GM10266 (cell line): Measurements from ENCODE around the gene TTF2.

Experiments
- DNase-seq: peaks from one replicate; pipeline ENCODE4 v3.0.0; 2012; ENCODE audit errors: extremely low spot score
- CTCF ChIP-seq: IDR thresholded peaks from 2 replicates; pipeline ENCODE4 v1.5.1; 2012; ENCODE audit warnings: mild to moderate bottlenecking, low read depth; ENCODE audit not compliant: control insufficient read depth, insufficient read depth; ENCODE audit errors: missing control alignments

TTF2 gene

GRCh38 chr1:117142200-117142599, 82.1 kb downstream of the TTF2 start:
- no peak for TF ChIP-seq CTCF
- DNase-seq = no peak

GRCh38 chr1:117143172-117143571, 83.0 kb downstream of the TTF2 start:
- DNase-seq = no peak
- TF ChIP-seq CTCF = no peak

GRCh38 chr1:117143871-117144270, 83.7 kb downstream of the TTF2 start:
- DNase-seq = no peak
- no peak for TF ChIP-seq CTCF

- no peak for TF ChIP-seq CTCF
- DNase-seq = no peak
Observed at GRCh38 chr1:117146072-117146471, 85.9 kb downstream of the TTF2 start.

- TF ChIP-seq CTCF = no peak
- no peak for DNase-seq
Observed at GRCh38 chr1:117146575-117147340, 86.6 kb downstream of the TTF2 start.

- TF ChIP-seq CTCF = no peak
- DNase-seq = no peak
Observed at GRCh38 chr1:117147341-117147831, 87.3 kb downstream of the TTF2 start.

- DNase-seq = no peak
- TF ChIP-seq CTCF = no peak
Observed at GRCh38 chr1:117147856-117148588, 87.9 kb downstream of the TTF2 start.
